Measurements from ENCODE around the gene MYO19.
"Not testable (repeated sequence)": the region's sequence is repeated elsewhere in the genome, so short reads cannot be mapped to it uniquely, and the experiment has no call there.

MYO19 gene

DNA sequence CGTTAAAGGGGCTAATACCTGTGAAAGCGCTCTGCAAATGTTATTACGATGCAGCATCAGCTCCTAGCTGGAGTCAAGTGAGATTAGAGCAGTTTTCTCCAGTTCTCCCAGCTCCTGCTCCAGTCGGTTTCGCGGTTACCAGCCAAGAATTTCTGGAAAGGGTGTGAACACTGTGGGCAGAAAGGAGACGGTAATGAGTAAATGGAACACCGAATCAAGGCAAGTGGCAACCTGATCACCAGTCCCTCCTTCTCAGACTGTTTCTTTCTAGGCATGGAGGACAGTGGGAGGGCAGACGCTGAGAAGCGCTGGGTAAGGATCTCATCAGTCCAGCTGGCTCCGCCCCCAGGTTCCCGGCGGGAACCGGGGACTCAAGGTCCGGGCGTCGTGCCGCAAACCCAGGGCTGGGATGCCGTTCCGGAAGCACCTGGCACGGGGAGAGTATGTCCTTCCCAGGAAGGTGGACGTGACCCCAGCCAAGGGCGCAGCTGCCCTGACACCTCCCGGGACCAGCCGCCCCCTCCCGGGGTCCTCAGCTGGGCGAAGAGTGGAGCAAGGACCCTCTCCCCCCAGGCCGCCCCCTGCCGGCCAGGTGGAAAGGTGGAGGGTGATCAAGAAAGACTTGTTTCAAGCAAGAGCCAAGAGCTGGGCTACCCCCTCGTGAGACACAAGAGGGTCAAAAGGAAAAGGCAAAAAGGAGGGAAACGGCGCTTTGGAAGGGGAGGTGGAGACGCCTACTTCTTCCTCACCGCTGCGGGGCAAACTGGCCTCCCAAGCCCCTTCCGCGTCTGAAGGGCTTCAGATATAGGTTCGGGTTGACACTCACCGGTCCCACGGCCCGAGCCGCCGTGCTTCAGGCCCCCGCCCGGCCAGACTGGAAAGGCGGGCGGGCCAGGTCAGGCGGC lies 481 bp downstream of the MYO19 start:
- in situ Hi-C loops (cut with HindIII; ENCODE audit: low pct_ligation_motif_present, low pct_unique_long_range_greater_than_20kb, low sequenced_read_pairs) = no loop called here
- DNase-seq = peak; percentile 78

- DNase-seq = no peak
- in situ Hi-C loops (cut with HindIII; ENCODE audit: low pct_ligation_motif_present, low pct_unique_long_range_greater_than_20kb, low sequenced_read_pairs) = no loop called here
Observed at GRCh38 chr17:36532435-36532975, 2.2 kb downstream of the MYO19 start.

DNA sequence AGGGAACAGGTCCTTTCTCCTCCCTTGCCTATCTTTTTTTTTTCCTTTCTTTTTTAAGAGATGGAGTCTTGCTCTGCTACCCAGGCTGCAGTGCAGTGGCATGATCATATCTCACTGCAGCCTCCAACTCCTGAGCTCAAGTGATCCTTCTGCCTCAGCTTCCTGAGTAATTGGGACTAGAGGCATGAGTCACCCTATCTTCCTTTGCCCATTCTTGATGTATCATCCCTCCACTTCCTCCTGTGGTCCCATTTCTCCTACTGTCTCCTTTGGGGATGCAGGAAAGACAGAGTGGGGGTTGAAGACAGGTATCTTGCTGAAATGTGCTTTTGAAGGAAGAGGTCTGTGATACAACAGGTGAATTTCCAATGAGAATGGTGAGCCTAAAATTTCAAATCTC lies 5.5 kb downstream of the MYO19 start:
- in situ Hi-C loops (cut with HindIII; ENCODE audit: low pct_ligation_motif_present, low pct_unique_long_range_greater_than_20kb, low sequenced_read_pairs) = no loop called here
- DNase-seq = peak; percentile 44

DNA sequence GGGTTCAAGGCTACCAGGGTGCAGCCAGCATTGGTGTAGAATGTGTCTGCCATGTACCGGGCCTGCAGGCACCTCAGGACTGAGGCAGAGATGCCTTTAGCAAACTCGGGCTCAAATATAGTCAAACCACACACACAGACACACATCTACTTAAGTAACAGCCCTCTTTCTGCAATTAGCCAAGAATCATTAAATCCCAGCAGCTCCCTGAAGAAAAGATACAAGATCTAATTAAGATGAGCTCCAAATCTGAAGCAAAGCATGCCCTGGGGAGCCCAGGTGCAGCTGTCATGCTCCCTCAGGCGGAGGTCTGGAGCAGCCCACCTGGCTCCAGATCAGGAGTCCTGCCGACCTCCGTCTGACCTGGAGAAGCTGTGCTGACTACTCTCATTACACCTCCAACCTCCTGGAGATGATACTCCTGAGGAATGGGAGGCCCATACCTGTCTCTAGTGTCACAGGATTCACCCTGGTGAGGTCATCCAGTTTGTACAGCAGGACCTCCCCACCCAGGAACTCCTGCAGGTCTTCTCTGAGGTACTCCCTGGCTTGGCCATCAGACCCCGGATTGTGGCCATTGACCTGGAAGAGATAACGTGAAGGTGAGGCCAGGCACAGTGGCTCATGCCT lies 6.9 kb downstream of the MYO19 start:
- DNase-seq = no peak
- in situ Hi-C loops (cut with HindIII; ENCODE audit: low pct_ligation_motif_present, low pct_unique_long_range_greater_than_20kb, low sequenced_read_pairs) = no loop called here

GRCh38 chr17:36525888-36526287 lies 8.8 kb downstream of the MYO19 start:
- in situ Hi-C loops (cut with HindIII; ENCODE audit: low pct_ligation_motif_present, low pct_unique_long_range_greater_than_20kb, low sequenced_read_pairs) = no loop called here
- no peak for DNase-seq

DNA sequence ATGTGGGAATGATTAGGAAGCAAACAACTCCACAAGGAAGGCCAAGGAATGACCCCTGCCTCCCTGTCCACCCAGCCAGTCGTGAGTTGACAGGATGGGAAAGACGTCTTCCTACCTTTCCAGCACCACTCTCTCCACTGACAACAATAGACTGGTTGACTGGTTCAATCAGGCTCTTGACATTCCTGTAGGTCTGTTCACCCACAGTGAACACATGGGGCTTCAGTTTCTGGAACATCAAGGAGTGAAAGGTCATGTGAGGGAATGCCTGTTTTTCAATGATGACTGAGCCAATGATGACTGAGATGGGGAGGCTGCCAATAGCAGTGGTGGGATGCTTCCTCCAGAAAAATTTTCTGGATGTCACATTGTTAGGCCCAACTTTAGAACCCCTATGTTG lies 9.6 kb downstream of the MYO19 start:
- in situ Hi-C loops (cut with HindIII; ENCODE audit: low pct_ligation_motif_present, low pct_unique_long_range_greater_than_20kb, low sequenced_read_pairs) = no loop called here
- no peak for DNase-seq

DNA sequence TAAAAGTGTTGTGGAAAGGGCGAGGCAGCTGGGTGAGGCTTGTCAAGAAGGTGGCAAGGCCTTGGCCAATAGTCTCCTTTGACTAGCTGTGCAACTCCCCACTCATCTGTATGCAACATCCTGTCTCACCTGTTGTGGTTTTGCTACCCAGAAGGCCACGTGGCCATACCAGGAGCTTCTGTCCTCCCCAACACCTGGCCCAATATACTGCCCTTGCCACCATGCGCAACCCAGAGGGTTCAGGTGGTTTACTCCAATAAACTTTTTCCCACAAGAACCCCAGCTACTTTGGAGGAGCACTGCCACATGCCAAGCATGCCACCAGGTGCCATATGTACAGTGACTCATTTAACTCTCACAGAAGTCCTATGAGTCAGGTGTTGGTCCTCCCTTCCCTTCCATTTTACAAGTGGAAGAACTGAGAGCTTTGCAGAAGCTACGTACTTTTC lies 10.2 kb downstream of the MYO19 start:
- in situ Hi-C loops (cut with HindIII; ENCODE audit: low pct_ligation_motif_present, low pct_unique_long_range_greater_than_20kb, low sequenced_read_pairs) = no loop called here
- no peak for DNase-seq

DNA sequence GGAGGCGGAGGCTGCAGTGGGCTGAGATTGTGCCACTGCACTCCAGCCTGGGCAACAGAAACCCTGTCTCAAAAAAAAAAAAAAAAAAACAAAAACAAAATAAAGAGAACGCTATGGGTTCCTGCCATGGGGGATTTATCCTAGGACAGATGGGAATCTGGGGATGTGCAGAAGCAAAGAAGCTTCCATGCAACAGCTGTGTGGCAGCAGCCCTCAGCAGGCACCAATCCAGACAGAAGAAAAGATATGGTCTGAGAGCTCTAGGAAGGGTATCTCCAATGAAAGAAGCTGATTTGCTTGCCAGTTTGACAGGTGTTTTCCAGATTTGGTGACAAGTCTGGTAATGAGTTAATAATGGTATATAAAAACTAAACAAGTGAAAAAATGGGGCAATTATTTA lies 11.6 kb downstream of the MYO19 start:
- DNase-seq = no peak
- in situ Hi-C loops (cut with HindIII; ENCODE audit: low pct_ligation_motif_present, low pct_unique_long_range_greater_than_20kb, low sequenced_read_pairs) = no loop called here

DNA sequence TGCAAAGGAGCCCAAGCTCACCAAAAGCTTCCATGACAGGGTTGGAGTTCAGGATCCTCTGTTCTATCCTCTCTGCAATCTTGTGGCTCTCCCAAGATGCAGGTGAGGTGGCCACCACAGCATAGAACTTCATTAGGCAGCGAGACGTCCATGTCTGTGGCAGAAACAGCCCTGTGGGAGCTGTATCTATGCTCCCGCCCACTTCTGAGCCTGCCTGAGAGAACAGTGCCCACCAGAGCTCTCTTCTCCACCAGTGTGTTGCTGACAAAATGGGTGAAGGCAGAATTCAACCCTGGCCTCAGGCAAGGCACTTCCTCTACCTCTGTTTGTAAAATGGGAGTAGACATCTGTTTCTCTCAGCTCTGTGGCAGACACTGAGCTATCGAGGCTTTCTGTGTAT lies 18.8 kb downstream of the MYO19 start:
- no peak for DNase-seq
- in situ Hi-C loops (cut with HindIII; ENCODE audit: low pct_ligation_motif_present, low pct_unique_long_range_greater_than_20kb, low sequenced_read_pairs) = no loop called here

- in situ Hi-C loops (cut with HindIII; ENCODE audit: low pct_ligation_motif_present, low pct_unique_long_range_greater_than_20kb, low sequenced_read_pairs) = no loop called here
- no peak for DNase-seq
Observed at GRCh38 chr17:36514856-36515255, 19.8 kb downstream of the MYO19 start.

DNA sequence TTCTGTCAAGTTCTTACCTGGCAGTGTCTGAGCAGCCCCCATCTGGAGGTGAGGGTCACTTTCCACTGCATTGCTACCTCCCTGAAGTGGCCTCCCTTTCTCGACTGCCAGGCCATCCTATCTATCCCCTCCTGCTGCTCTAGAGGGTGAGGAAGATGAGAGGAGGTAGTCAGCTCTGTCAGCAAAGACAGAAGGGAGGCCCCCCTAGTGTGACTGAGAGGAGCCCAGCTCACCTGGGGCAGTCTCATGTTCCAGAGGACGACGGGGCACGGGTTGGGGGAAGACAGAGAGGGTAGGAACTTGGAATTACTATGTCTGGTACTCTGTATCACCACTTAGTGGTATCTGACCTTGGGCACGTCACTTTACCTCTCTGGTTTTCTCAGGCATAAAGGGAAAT lies 22.0 kb downstream of the MYO19 start:
- in situ Hi-C loops (cut with HindIII; ENCODE audit: low pct_ligation_motif_present, low pct_unique_long_range_greater_than_20kb, low sequenced_read_pairs) = no loop called here
- DNase-seq = no peak

DNA sequence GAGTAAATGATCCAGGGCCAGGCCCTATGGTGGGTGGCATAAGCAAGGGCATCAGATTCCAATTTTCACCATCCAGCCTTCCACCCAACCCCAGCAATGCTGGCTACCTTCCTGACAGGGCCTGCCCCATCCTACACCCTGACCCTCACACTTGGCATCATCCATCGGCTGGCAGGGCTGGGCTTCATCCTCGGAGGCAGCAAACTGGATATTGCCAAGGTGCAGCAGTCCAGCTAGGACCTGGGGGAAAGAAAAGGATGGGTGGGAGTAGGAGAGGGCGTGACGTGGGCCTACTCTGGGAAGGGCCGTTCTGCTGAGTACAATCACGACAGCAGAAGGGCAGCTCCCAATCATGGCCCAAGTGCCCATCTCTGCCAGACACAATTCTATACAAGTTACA lies 23.5 kb downstream of the MYO19 start:
- in situ Hi-C loops (cut with HindIII; ENCODE audit: low pct_ligation_motif_present, low pct_unique_long_range_greater_than_20kb, low sequenced_read_pairs) = no loop called here
- no peak for DNase-seq

GRCh38 chr17:36510636-36511035 lies 24.0 kb downstream of the MYO19 start:
- in situ Hi-C loops (cut with HindIII; ENCODE audit: low pct_ligation_motif_present, low pct_unique_long_range_greater_than_20kb, low sequenced_read_pairs) = no loop called here

GRCh38 chr17:36509272-36509985 lies 25.2 kb downstream of the MYO19 start:
- in situ Hi-C loops (cut with HindIII; ENCODE audit: low pct_ligation_motif_present, low pct_unique_long_range_greater_than_20kb, low sequenced_read_pairs) = no loop called here

More at GRCh38 chr17:36510636-36511035, 24.0 kb downstream of the MYO19 start:
- no peak for DNase-seq

GRCh38 chr17:36508439-36508838 lies 26.2 kb downstream of the MYO19 start:
- DNase-seq; in situ Hi-C loops (cut with HindIII; ENCODE audit: low pct_ligation_motif_present, low pct_unique_long_range_greater_than_20kb, low sequenced_read_pairs): not testable (repeated sequence)

More at GRCh38 chr17:36509272-36509985, 25.2 kb downstream of the MYO19 start:
- no peak for DNase-seq

DNA sequence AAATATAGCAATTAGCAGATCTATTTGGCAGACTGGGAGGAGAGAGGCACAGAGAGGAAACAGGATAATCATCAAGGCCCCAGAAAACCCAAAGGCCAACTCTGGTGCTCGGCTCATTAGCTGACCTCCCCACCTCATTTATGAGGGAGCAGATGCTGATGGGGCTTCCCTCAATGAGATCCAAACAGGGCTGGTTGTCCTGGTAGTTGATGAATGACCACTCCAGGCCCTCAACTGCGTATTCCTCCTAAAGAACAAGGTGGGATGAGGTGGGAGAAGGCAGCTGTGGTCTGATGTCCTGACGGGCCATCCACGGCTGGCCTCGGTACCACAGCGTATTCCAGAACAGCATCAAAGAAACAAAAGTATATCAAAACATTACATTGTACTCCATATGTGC lies 27.4 kb downstream of the MYO19 start:
- in situ Hi-C loops (cut with HindIII; ENCODE audit: low pct_ligation_motif_present, low pct_unique_long_range_greater_than_20kb, low sequenced_read_pairs) = no loop called here
- DNase-seq = no peak

- in situ Hi-C loops (cut with HindIII; ENCODE audit: low pct_ligation_motif_present, low pct_unique_long_range_greater_than_20kb, low sequenced_read_pairs) = no loop called here
Observed at GRCh38 chr17:36506831-36507230, 27.8 kb downstream of the MYO19 start.

DNA sequence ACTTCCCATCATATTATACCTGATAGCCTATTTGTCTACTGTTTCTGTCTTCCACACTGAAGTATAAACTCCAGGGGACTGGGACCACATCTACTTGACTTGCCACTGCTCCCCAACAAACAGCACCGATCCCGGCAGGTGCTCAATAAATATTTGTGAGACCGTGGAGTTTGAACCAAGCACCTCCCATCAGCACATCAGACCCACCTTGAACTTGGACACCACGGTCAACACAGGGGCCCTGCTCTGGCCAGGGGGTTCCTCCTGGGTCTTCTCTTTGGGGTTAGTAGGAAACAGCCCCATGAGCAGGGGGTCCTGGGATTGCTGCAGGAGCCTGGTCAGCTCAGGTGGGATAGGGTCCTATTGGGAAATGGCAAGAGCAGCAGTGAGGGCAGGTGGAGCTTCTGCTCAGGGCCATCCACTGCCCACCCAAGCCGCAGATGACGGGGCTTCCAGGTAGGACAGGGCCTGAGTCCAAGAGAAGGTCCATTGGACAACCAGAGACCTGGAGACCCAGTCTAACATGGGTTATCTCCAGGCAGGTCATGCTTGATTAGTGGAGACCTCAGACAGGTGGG lies 28.3 kb downstream of the MYO19 start:
- no peak for DNase-seq
- in situ Hi-C loops (cut with HindIII; ENCODE audit: low pct_ligation_motif_present, low pct_unique_long_range_greater_than_20kb, low sequenced_read_pairs) = no loop called here

More at GRCh38 chr17:36506831-36507230, 27.8 kb downstream of the MYO19 start:
- DNase-seq = no peak

GRCh38 chr17:36505171-36505570 lies 29.5 kb downstream of the MYO19 start:
- in situ Hi-C loops (cut with HindIII; ENCODE audit: low pct_ligation_motif_present, low pct_unique_long_range_greater_than_20kb, low sequenced_read_pairs) = no loop called here
- no peak for DNase-seq

All from ACHN (cell line).